HG03196 (cell line): ENCODE data around the gene TARBP1.
A peak's percentile ranks its signal among the peaks of the same experiment; 100 is the strongest.
"Not testable (repeated sequence)": the region's sequence is repeated elsewhere in the genome, so short reads cannot be mapped to it uniquely, and the experiment has no call there.

Experiments used
- ATAC-seq: cut with Tn5 transposase; IDR thresholded peaks from one replicate; pipeline ENCODE4 v1.9.1; 2021; ENCODE audit not compliant: unreplicated experiment

Gene TARBP1

DNA sequence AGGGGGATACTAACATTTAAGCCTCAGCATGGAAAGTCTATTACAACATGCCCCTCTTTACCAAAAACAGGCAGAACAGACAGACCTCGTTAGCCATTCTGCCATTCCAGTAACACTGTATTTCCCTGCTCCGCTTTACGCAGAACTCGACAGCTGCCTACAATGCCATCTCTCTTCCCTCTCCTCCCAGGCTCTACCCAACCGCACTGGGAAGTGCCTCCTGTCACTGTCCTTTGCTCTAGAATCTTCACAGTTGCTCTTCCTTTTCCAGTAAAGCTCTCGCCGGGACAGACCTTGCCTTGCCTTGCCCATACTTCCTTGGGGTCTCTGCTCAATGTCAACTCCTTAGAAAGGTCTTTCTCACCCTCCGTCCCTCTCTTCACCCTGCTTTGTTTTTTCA is 82.9 kb downstream of the TARBP1 start:
- no peak for ATAC-seq

DNA sequence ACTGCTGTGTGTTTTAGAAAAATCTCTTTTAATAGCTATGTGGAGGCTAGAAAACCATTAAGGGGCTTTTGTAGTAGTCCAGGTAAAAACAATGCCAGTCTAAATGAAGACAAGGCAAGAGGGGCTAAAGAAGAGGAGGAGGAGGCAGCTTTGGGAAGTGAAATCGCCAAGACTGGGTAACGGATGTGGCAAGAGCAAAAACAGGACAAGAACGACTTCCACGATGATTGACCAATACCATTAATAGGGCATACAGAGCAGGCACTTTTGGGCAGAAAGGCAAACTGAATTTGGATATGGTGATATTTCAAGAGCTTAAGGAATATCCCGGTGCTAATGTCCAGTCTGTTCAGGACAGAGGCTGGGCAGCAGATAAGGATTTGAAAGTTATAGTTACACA is 83.7 kb downstream of the TARBP1 start:
- no peak for ATAC-seq

DNA sequence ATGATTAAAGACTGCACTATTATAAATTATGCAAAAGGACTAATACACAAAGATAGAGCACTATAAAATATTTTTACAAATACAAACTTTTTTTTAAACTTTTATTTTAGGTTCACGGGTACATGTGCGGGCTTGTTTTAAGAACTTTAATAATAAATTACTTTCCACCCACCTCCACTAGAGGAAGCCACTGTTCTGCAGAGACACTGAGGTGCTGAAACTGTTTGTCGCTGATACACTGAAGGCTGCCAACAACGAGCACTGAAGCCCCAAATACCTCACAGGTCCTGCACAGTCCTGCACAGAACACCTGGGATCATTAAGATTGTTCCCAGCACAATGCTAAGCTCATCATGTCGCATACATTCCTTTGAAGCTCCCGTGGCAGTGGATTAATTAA is 85.8 kb downstream of the TARBP1 start:
- ATAC-seq, result no peak

DNA sequence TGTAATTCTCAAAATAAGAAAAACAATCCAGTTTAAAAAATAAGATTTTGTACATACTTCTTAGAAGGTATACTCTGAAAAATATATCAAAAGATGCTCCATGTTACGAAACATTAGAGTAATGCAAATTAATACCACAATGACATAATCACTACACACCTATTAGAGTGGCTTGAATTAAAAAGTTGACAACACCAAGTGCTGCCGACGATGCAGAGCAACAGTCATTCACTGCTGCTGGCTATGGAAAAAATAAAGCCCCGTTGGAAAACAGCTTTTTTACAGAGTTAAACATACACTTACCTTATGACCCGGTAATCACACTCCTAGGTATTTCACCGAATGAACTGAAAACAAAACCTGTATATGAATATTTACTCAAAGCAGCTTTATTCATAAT is 90.9 kb downstream of the TARBP1 start:
- no peak for ATAC-seq

DNA sequence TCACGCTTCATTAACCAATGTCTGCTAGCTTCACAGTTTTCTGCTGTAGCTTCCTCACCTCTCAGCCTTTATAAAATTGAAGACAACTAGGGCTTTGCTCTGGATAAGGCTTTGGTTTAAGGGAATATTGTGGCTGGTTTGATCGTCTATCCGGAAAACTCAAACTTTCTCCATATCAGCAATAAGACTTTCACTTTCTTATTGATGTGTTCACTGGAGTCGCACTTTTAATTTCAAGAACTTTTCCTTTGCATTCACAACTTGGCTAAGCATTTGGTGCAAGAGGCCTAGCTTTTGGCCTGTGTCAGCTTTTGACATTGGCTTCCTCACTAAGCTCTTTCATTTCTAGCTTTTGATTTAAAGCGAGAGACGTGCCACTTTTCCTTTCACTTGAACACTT is 92.9 kb downstream of the TARBP1 start:
- ATAC-seq, result no peak

DNA sequence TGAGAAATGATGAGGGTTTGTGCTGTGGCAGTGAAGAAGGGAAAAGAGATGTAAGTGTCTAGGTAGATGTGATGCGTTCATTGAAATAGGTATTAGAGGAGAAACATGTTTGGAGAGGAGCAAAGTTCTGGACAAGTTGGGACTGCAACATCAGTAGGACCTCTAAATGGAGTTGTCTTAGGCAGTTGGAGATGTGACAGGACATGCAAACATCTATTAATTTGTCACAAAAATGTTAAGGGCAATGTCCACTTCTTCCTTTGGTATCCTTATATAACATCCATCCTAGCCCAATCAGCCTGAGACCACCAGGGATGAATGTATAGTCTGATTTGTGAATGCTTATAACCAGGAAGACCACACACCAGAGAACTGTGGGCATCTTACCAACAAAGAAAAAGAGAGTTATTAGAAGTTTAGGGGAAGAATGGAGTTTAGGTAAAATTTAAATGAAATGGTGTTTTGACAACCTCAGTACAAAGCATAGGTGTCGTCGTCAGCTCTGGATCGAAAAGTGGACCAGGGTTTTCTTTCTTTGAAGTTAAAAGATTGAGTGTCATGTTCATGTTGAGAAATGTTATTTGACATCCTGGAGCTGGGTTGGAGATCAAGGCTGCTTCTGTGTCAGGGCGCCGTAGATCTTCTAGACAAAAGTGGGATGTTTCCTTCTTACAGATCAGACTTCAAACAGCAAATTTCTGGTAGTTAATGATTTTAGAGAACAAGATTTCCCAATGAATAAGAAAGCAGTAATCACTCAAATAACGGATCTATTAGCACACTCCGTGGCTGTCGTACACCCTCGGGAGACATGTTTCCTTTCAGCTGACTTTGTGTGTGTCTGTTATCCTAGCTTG is 97.1 kb downstream of the TARBP1 start:
- no peak for ATAC-seq

DNA sequence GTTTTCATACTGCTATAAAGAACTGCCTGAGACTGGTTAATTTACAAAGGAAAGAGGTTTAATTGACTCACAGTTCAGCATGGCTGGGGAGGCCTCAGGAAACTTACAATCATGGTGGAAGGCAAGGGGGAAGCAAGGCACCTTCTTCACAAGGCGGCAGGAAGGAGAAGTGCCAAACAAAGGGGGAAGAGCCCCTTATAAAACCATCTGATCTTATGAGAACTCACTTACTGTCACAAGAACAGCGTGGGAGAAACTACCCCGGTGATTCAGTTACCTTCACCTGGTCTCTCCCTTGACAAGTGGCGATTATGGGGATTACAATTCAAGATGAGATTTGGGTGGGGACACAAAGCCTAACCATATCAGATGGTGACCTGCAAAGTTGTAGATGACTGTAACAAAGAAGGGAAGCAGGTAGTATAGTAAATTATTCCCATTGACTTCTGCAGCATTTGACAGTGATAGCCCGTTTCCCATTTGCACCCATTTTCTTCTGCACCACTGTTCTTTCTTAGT is 99.3 kb downstream of the TARBP1 start:
- ATAC-seq, result not testable (repeated sequence)

DNA sequence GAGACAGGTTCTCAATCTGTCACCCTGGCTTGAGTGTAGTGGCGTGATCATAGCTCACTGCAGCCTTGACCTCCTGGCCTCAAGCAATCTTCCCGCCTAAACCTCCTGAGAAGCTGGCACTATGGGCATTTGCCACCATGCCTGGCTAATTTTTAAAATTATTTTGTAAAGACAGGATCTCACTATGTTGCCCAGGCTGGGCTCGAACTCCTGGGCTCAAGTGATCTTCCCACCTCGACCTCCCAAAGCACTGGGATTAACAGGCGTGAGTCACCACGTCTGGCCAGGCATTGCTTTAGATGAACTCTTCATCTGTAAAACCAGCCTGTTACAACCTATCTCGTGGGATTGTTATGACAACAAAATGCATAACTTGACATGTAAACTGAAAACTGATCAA is 103.3 kb downstream of the TARBP1 start:
- no peak for ATAC-seq

DNA sequence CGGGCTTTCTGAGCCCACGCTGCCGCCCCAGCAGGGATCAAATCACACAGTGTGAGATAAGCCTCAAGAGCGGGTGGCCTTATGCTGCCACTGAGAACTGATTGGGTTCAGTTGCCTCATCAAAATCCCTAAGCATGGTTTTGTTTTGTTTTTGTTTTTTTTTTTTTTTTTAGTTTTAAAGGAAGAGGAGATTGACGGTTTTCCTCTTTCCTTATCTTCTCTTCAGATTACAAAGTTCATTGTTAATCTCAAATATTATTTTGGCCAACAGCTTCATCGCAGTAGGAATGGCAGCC is 105.1 kb downstream of the TARBP1 start:
- peak; percentile 13 for ATAC-seq

DNA sequence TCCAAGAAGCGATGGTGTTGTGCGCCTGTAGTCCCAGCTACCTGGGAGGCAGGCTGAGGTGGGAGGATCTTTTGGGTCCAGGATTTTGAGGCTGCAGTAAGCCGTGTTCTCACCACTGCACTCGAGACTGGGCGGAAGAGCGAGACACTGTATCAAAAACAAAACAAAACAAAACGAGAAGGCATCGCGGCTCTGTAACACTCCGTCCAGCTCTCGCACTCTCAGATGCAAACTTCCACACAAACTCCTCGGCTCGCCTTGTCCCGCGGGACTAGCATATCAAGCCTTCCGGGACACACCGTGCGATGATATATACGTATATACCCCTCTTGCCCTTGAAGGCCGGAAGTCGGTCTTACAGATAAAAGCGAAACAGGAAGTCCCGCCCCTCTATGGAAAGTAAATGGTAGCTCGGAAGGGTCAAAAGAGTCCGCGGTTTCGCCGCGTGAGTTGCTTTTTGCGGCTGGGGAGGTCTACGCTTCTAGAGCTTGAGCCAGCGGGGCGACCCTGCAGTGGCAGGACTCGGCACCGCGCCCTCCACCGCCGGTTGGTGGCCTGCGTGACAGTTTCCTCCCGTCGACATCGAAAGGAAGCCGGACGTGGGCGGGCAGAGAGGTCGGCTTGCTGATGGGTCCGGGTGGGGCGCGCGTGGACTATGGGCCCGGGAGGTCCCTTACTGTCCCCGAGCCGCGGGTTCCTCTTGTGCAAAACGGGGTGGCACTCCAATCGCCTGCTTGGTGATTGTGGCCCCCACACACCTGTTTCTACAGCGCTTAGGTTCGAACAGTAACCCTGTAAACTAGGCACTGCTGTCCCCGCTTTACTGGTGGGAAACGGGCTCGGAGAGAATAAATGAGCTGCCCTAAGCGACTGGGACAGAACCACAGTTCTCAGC is 105.7 kb downstream of the TARBP1 start, which contains the start of gene COA6:
Gene COA6 (plus strand): TSS at position 393 of the 895 bp plus-strand sequence. CDS start 11 bp downstream, at position 404.
- peak; percentile 92 for ATAC-seq

DNA sequence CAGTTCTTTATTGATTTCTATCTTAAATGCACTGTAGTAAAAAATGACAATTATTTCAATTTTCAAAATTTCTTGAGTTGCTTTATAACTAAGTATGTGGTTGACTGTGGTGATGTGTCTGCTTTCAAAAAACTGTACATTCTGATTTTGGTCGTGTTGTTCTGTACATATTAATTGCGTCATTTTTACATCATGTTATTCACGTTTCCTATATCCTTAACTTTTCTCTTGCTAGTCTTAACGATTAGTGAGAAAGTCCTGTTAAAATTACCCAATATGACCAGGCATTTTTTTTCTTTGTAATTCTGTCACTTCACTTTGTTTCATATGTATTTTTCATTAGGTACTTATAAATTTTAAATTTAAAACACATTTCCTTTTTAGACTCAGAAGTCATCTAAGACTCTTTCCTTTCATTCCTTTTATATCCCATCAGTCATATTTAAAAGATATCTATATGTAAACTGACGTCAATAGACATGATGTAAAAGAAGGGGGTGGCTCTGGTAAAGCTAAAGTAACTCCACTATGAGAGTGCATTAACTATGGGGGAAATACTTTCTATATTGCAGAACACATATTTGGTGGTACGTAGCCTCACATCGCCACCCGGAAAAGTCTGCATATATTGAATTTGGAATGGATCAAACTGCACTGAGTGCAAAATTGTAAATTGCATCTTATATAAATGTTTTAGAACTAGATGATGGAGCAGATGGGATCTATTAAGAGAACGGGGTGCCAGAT is 106.8 kb downstream of the TARBP1 start:
- no peak for ATAC-seq

DNA sequence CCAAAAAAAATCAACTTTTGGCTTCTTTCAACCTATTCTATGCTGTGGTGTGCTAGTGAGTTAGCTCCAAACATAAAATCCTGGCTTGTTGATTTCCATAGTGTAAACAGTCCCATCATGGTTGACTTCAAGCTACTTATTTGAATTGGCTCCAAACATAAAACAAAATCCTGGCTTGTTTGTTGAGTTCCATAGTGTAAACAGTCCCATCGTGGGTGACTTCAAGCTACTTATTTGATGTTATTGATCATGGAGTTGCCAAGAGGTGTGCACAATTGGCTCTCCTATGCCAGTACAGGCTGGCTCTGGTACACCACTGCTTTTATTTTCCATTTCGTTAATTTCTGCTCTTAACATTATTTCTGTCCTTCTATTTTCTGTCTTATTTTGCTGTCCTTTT is 107.6 kb downstream of the TARBP1 start:
- ATAC-seq, result no peak

DNA sequence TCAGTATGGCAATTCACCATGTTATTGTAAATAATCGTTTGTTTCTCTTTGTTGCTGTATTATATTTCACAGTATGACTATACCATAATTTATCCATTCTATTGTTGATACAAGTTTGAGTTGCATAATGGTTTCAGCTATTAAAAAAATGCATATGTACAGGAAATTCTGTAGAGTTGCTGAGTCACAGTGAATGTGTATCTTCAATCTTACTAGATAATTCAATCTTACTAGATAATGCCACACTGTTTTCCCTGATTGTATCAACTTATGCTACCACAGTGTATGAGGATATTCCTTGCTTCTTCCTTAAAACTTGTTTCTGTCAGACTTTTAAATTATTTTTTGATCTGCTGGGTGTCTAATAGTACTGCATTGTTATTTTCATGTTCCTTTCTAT is 109.2 kb downstream of the TARBP1 start:
- ATAC-seq, result no peak

DNA sequence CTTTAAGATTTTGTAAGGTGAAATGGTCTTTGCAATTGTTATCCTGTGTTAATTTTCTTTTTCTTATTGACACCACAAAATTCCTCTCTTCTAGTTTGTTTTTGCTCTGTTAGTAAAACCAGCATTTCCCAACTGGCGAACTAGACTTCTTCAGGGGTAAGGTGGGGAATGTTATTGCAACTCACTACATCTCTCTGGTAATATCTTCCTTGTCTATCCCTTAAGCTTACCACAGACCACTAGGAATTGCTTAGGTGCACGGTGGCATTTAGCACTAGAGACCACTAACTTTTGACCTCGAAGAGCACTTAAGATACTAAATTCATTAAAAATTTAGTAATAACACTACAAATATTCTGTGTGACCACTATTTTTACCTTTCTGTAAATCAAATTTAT is 109.9 kb downstream of the TARBP1 start:
- no peak for ATAC-seq

DNA sequence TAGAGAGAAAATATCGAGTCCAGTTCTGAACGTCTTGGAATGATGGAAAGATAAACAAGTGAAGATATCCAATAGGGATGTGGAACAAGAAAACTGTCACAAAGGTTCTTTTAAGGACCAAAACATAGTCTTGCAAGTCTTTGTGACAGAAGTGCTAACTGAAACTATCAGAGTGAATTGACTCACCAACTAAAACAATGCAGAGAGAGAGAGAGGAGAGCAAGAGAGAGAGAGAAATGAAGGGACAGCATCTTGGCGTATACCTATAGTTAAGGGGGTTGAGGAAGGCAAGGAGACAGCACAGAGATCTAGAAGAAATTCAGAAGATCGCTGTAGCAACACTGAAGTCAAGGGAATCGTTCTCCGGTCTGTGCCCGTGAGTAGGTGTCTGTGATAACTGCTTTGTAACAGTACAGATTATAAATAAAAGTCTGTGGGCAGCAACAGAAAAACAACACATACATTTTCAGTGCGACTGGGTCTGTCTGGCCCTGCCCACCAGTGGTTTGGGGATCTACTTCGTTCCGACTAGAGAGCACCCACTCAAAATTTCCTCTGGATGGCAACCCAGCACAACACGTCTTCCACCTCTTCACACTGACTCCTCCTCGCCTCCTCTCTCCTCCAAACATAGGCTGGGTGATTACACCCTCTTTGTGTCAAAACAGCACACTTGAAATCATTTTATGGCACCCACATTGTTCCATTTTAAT is 110.5 kb downstream of the TARBP1 start:
- ATAC-seq, result no peak

DNA sequence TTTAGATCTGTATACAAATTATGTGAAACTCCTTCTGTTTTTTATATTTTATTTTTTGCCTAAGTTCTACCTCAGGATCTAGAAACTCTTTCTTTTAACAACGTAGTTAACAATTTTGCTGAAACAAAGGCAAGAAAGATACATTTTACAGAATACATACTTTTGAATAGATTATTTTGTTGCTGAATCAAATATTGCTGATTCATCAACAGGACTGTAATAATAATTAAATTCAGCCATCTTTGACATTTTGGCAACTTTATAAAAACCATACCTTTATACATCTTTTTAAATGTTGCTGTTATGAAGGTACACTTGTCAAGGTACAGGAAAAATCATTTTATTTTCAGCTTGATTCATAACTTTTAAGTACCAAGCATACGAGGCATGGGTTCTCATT is 116.4 kb downstream of the TARBP1 start:
- no peak for ATAC-seq

DNA sequence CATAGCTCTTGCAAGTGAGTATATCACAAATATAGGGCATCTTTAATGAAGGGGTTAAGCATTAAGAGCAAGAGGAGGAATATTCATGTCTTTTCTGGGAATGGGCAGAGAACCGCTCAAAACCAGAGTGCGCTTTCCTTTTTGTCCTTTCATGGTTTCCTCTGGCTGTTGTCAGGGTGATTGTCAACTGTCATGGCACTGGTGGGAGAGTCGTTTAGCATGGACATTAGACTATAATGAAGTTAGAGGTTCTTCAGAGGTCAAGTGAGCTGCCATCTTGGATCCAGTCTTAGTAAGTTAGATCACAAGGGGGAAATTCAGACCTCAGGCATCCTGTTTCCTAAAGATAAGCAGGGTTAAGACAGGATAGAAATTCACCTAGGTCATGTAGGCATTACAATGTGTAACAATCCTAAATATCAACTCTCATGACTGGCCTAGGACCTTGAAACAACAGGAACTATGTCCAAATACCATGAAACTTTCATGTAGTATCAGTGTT is 117.8 kb downstream of the TARBP1 start:
- no peak for ATAC-seq

DNA sequence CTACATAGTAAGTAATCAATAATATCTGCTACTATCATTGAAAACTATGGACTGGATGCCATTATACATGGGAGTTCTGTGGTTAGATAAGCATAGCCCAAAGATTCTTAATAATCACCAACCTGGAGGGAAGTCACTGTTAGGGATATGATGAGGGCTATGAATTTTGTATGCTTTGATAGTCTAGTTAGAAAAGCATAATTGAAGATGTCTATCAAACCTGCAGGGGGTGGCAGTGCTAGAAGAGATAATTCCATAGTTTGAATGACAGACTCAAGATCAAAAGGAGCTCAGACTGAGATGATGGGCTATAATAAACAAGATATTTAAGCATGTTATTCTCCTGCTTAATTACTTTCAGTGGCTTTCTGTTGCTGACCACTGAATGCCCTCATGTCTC is 121.1 kb downstream of the TARBP1 start:
- ATAC-seq, result no peak

DNA sequence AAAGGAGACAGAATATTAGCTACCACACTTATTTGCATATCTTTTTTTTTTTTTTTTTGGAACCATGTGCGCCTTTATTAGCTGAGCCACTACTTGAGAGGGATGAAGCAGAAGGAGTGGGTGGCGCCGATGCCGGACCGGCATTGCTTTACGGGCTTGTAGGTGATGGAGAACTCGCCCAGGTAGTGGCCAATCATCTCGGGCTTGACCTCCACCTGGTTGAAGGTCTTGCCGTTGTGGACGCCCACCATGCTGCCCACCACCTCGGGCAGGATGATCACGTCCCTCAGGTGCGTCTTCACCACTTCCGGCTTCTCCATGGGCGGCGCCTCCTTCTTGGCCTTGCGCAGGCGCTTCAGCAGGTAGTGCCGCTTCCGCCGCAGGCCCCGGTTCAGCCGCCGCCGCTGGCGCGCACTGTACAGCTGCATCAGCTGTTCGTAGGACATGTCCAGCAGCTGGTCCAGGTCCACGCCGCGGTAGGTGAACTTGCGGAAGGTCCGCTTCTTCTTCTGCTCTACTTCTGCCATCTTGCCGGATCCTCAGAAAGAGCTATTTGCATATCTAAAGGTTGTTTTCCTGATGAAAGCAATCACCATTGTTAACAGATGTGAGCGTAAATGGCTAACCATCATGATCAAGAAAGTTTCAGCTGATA is 122.2 kb downstream of the TARBP1 start:
- ATAC-seq, result not testable (repeated sequence)
